Activated naive CD4-positive, alpha-beta T cell treated with anti-CD3 and anti-CD28 coated beads for 36 hours (primary cell): ENCODE measurements around the gene ATG13. TPM values are rescaled to one million over a fixed set of nuclear protein-coding genes. Genes with fewer than 3 reads are reported as not detected.
"Not testable (repeated sequence)": the region's sequence is repeated elsewhere in the genome, so short reads cannot be mapped to it uniquely, and the experiment has no call there.

Experiments
- CTCF ChIA-PET: fragments of 350-600 bp; sonication (Branson Sonifier 250); formaldehyde crosslinking; loops from one replicate; lab custom pipeline; 2021; ENCODE audit warnings: antibody characterized with exemption; lab: Charles Lee
- DNase-seq: peaks from one replicate; pipeline ENCODE4 v3.0.0-alpha.2; 2020
- H3K27ac Mint-ChIP-seq: one replicate; pipeline ENCODE4 v1.8.0; 2021; ENCODE audit warnings: mild to moderate bottlenecking, mixed read lengths
- H3K27me3 Mint-ChIP-seq: one replicate; pipeline ENCODE4 v1.8.0; 2021; ENCODE audit warnings: low read depth, mixed read lengths
- H3K36me3 Mint-ChIP-seq: one replicate; pipeline ENCODE4 v1.8.0; 2021; ENCODE audit warnings: low read depth, mixed read lengths
- H3K4me1 Mint-ChIP-seq: one replicate; pipeline ENCODE4 v1.8.0; 2021; ENCODE audit warnings: low read depth, mixed read lengths
- H3K4me3 Mint-ChIP-seq: one replicate; pipeline ENCODE4 v1.8.0; 2021; ENCODE audit warnings: mild to moderate bottlenecking, moderate library complexity, mixed read lengths
- H3K9me3 Mint-ChIP-seq: one replicate; pipeline ENCODE4 v1.8.0; 2021; ENCODE audit warnings: mixed read lengths
- intact Hi-C: fragments of 100-400 bp; cut with micrococcal nuclease; formaldehyde crosslinking; loops from one replicate; pipeline ENCODE4 v1.15.1; 2023
- total RNA-seq, 2 experiments: library from RNA; stranded (reverse); gene quantifications; one replicate each; pipeline ENCODE4 v1.2.3, GENCODE V29; 2021

ATG13 gene
- total RNA-seq, 2 experiments from 2014 or later = 54.7 to 55.6 TPM

- Mint-ChIP-seq H3K36me3 (peaks cover 11% of the 10 kb centered on the region), H3K27ac (no peak overlapping the region), H3K4me3 (no peak overlapping the region), H3K27me3 (no peaks in the 10 kb centered on the region), H3K9me3 (no peaks in the 10 kb centered on the region), H3K4me1 (peaks cover 26% of the 10 kb centered on the region)
- intact Hi-C loops = no loop called here
- CTCF ChIA-PET = interaction anchor here (0.6 kb wide), 1 partner anchor 205 kb away, joined by 4 read pairs; no protein-coding TSS in a partner anchor
- DNase-seq = no peak
Observed at GRCh38 chr11:46695345-46696211, 78.2 kb downstream of the ATG13 start.

GRCh38 chr11:46696212-46696558, 78.8 kb downstream of the ATG13 start:
- H3K9me3 Mint-ChIP-seq = no peaks in the 10 kb centered on the region
- no peaks in the 10 kb centered on the region for H3K27me3 Mint-ChIP-seq
- H3K36me3 Mint-ChIP-seq = peaks cover 13% of the 10 kb centered on the region
- CTCF ChIA-PET = interaction anchor here (0.6 kb wide), 1 partner anchor 206 kb away, joined by 4 read pairs; no protein-coding TSS in a partner anchor
- intact Hi-C loops = no loop called here
- no peak overlapping the region for H3K4me3 Mint-ChIP-seq
- H3K27ac Mint-ChIP-seq = no peak overlapping the region
- DNase-seq = no peak
- H3K4me1 Mint-ChIP-seq = peaks cover 26% of the 10 kb centered on the region

DNA sequence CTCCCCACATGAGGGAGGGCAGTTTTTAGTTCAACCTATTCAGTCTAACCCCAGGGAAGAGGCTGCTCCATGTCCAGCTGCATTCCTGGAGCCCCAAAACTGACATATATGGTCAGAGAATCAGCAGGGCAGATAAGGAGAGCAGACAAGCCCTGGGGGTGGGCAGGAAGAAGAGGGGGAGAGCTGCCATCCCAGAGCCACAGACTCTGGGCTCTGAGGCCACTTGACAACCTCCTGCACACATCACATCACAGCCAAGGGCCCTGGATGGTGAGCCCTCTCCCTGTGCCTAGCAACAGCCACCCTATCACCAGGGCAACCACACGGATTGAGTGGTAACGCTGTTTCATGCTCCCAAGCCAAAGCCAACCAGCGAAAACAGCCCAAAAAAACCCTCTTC, 80.0 kb downstream of the ATG13 start:
- no peak overlapping the region for H3K27ac Mint-ChIP-seq
- CTCF ChIA-PET = interaction anchor here (1.5 kb wide), 1 partner anchor 27 kb away, joined by 3 read pairs; no protein-coding TSS in a partner anchor
- H3K36me3 Mint-ChIP-seq = peaks cover 15% of the 10 kb centered on the region
- intact Hi-C loops = no loop called here
- peaks cover 34% of the 10 kb centered on the region for H3K4me1 Mint-ChIP-seq
- no peaks in the 10 kb centered on the region for H3K9me3 Mint-ChIP-seq
- H3K4me3 Mint-ChIP-seq = no peak overlapping the region
- no peak for DNase-seq
- no peaks in the 10 kb centered on the region for H3K27me3 Mint-ChIP-seq

- no peaks in the 10 kb centered on the region for H3K27me3 Mint-ChIP-seq
- peaks cover 38% of the 10 kb centered on the region for H3K4me1 Mint-ChIP-seq
- CTCF ChIA-PET = interaction anchor here (1.5 to 2.3 kb wide), 2 partner anchors 24 to 27 kb away, joined by 3 to 7 read pairs; no protein-coding TSS in a partner anchor
- peaks cover 15% of the 10 kb centered on the region for H3K36me3 Mint-ChIP-seq
- H3K9me3 Mint-ChIP-seq = no peaks in the 10 kb centered on the region
- no peak overlapping the region for H3K27ac Mint-ChIP-seq
- intact Hi-C loops = no loop called here
- no peak for DNase-seq
- no peak overlapping the region for H3K4me3 Mint-ChIP-seq
Observed at GRCh38 chr11:46697723-46698122, 80.4 kb downstream of the ATG13 start.

DNA sequence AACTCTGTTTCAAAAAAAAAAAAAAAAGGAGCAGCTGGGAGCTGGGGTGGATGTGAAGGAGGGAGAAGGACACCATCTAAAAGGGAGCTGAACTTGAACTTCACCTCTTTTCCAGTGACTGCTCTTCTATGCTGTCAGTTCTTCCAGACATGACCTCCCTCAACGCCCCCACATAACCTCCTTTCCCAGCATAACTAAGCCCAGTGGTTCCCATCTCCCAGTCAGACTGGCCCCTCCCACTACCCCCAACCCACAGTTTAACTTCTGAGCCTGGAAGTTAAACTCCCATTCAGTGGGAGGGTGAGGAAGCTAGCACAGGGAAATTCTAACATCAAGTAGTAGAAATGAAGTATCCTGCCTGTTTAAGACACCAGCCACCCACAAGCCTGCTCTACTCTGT, 81.2 kb downstream of the ATG13 start:
- Mint-ChIP-seq H3K27me3 (no peaks in the 10 kb centered on the region), H3K4me1 (peaks cover 47% of the 10 kb centered on the region), H3K4me3 (peak overlapping the region; percentile 36), H3K27ac (peak overlapping the region; percentile 97), H3K9me3 (no peaks in the 10 kb centered on the region), H3K36me3 (peaks cover 16% of the 10 kb centered on the region)
- CTCF ChIA-PET = interaction anchor here (2.3 kb wide), 1 partner anchor 25 kb away, joined by 7 read pairs; no protein-coding TSS in a partner anchor
- intact Hi-C loops = no loop called here
- DNase-seq = no peak

DNA sequence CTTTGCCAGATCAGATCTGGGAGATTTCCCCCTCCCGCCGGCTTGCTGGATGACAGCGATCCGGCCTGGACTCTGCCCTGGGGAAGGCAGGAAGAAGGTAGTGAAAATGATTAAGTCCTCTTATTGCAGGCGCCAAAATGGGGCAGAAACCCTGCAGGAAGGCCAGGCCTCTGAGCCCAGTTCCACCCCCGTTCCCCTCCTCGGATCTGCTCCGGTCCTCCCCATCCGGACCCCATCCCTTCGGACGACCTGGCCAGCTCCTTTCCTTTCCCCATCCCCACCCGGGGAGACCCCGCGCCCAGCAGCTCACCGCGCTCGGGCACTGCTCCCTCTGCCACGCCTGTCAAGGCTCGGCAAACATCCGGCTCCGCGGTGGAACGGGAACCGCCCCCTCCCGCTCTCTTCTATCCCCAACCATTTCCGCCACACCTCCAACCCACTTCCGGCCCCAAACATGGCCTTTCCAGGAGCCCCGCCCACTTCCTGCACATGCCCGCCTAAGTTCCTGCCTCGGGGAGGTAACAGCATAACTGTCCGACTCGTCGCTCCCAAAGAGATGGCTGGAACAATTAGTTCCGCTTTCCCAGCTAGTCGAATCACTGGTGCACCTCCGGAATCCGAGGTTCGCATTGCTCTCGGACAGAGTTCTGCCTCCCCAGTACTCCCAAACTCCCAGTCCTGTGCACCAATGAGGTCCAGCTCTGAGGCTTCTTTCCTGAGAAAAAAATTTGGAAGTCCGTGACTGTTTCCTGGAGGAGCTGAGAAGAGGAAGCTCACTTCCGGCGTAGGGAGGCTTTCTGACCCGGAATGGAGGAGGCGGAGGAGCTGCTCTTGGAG, 83.1 kb downstream of the ATG13 start, which contains the start of the genes ARHGAP1 and ZNF408:
TSS of gene ARHGAP1 (minus strand) at position 379 of the 837 bp plus-strand sequence. CDS start 4,512 bp downstream, outside the sequence.
TSS of gene ZNF408 (plus strand) at position 791 of the 837 bp plus-strand sequence. CDS start at position 808, 17 bp downstream.
- Mint-ChIP-seq H3K9me3 (no peaks in the 10 kb centered on the region), H3K36me3 (peaks cover 13% of the 10 kb centered on the region), H3K27me3 (no peaks in the 10 kb centered on the region), H3K4me1 (peaks cover 45% of the 10 kb centered on the region), H3K4me3 (peak within 1 kb of the TSS; percentile 97), H3K27ac (peak within 1 kb of the TSS; percentile 97)
- intact Hi-C loops = loop anchor here (1.0 to 2.0 kb wide), 10 partner anchors 29 to 1148 kb away; partner anchors contain the start of genes ARFGAP2, ATG13, CKAP5 and CSTPP1
- DNase-seq = peak; percentile 100
- CTCF ChIA-PET = interaction anchor here (0.8 to 2.3 kb wide), 3 partner anchors 27 to 453 kb away, joined by 3 to 7 read pairs (median 5); no protein-coding TSS in a partner anchor

DNA sequence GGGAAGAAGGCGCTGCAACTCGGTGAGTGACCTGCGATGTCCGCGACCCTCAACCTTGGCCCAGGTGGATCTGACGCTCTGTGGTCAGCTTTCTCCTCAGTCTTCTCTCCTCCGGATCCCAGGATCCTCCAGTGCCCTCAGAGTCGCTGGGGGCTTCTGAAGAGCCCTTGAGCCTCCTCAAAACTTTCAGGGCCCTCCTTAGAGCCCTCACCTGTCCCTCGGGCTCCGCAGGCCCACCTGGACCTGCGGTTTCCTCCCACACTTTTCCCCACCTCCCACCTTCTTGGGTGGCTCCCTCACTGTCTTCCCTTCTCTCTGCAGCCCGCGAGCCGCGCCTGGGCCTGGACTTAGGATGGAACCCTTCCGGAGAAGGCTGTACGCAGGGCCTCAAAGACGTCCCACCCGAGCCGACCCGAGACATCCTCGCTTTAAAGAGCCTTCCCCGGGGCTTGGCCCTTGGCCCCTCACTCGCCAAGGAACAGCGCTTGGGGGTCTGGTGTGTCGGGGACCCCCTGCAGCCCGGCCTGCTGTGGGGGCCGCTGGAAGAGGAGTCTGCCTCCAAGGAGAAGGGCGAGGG, 83.8 kb downstream of the ATG13 start:
- no peaks in the 10 kb centered on the region for H3K9me3 Mint-ChIP-seq
- H3K27ac Mint-ChIP-seq = peak overlapping the region; percentile 97
- peaks cover 13% of the 10 kb centered on the region for H3K36me3 Mint-ChIP-seq
- H3K4me1 Mint-ChIP-seq = peaks cover 43% of the 10 kb centered on the region
- intact Hi-C loops = loop anchor here (2.0 kb wide), 4 partner anchors 354 to 1066 kb away; partner anchors contain the start of genes ARFGAP2, DGKZ, FNBP4 and PHF21A
- H3K4me3 Mint-ChIP-seq = peak overlapping the region; percentile 97
- no peak for DNase-seq
- no peaks in the 10 kb centered on the region for H3K27me3 Mint-ChIP-seq
- CTCF ChIA-PET = interaction anchor here (0.8 to 1.2 kb wide), 2 partner anchors 30 to 452 kb away, joined by 3 to 5 read pairs; no protein-coding TSS in a partner anchor

GRCh38 chr11:46705070-46705688, 87.8 kb downstream of the ATG13 start:
- CTCF ChIA-PET = no interaction called here
- Mint-ChIP-seq H3K27ac (no peak overlapping the region), H3K9me3 (no peaks in the 10 kb centered on the region), H3K4me1 (peaks cover 21% of the 10 kb centered on the region), H3K4me3 (no peak overlapping the region), H3K36me3 (peaks cover 13% of the 10 kb centered on the region), H3K27me3 (no peaks in the 10 kb centered on the region)
- no peak for DNase-seq
- intact Hi-C loops = no loop called here

- CTCF ChIA-PET = interaction anchor here (0.8 kb wide), 1 partner anchor 318 kb away, joined by 3 read pairs; no protein-coding TSS in a partner anchor
- Mint-ChIP-seq H3K27ac (no peak overlapping the region), H3K27me3 (no peaks in the 10 kb centered on the region), H3K4me1 (peaks cover 16% of the 10 kb centered on the region), H3K9me3 (no peaks in the 10 kb centered on the region), H3K36me3 (peaks cover 8% of the 10 kb centered on the region), H3K4me3 (no peak overlapping the region)
- DNase-seq = no peak
- intact Hi-C loops = no loop called here
Observed at GRCh38 chr11:46706886-46707285, 89.5 kb downstream of the ATG13 start.

GRCh38 chr11:46709351-46709750, 92.0 kb downstream of the ATG13 start:
- H3K27ac Mint-ChIP-seq, DNase-seq, H3K36me3 Mint-ChIP-seq, H3K4me3 Mint-ChIP-seq, H3K27me3 Mint-ChIP-seq, H3K9me3 Mint-ChIP-seq, H3K4me1 Mint-ChIP-seq, CTCF ChIA-PET, intact Hi-C loops: not testable (repeated sequence)

DNA sequence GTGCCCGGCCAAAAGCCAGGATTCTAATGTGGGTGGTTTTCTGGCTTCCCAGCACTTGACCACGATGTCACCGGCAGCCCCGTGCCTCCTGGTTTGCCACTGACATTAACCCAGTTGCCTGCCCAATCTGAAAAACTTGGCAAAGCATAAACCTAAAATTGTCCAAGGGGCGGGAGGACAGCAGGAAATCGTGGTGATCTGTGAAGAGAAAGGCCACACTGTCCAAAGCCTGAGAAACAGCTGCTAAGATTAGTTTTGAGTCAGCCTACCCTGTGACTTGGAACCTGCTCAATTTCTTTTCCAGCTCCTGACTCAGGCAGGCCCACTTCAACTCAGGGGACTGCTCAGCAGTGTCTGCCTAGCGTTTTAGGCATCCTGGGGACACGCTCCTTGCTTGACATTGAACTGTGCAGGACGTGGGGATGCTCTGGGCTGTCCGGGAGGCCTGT, 93.5 kb downstream of the ATG13 start:
- Mint-ChIP-seq H3K4me1 (no peaks in the 10 kb centered on the region), H3K27ac (no peak overlapping the region), H3K36me3 (no peaks in the 10 kb centered on the region), H3K27me3 (no peaks in the 10 kb centered on the region), H3K4me3 (no peak overlapping the region), H3K9me3 (no peaks in the 10 kb centered on the region)
- DNase-seq = no peak
- intact Hi-C loops = no loop called here
- CTCF ChIA-PET = no interaction called here
